ENCODE data around the gene GSTT4. TPM values are rescaled to one million over a fixed set of nuclear protein-coding genes. Genes with fewer than 3 reads are reported as not detected.
"Not testable (repeated sequence)": the region's sequence is repeated elsewhere in the genome, so short reads cannot be mapped to it uniquely, and the experiment has no call there.

GSTT4 gene
- total and polyA plus RNA-seq, 2 of the 13 experiments (the other 11 are each of a cell fraction or from before 2014, with no cell fraction given): 0.59 to 0.62 TPM

DNA sequence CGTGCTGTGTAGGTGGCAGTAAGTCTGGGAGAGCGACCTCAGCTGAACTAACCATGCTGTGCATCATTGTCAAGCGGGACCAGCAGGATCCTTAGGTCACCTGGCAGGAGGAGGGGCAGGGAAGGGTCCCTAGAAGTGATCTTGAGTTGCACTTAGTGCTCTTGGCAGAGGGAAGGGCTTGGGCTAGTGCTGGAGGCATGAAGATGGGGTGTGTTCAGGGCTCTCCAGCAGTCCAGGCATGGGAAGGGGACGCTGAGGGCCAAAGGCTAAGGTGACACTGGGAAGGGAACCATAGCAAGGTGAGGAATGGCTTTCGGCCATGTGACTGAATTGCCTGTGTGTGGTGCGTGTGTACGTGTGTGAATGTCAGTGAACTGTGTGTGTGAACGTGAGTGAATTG, 19.2 kb downstream of the GSTT4 start:
- H3K79me2 ChIP-seq (ENCODE audit: insufficient read depth, low read length); in situ Hi-C loops (cut with HindIII; ENCODE audit: extremely low pct_ligation_motif_present, low pct_unique_long_range_greater_than_20kb); H2AFZ ChIP-seq (ENCODE audit: low read length); H4K20me1 ChIP-seq (ENCODE audit: insufficient read depth, low read length); H3K36me3 ChIP-seq (replicated peaks in 1 of 2; ENCODE audit: control insufficient read depth in 1 of 2, insufficient read depth in 2 of 2, low read length in 2 of 2); H3K9ac ChIP-seq (ENCODE audit: insufficient read depth, low read depth, low read length); POLR2A ChIA-PET; DNase-seq (ENCODE audit: low spot score); H3K9me3 ChIP-seq (ENCODE audit: low read length); H3K27me3 ChIP-seq (ENCODE audit: control insufficient read depth in 1 of 2, insufficient read depth in 2 of 2, low read length in 2 of 2); intact Hi-C loops (cut with micrococcal nuclease; ENCODE audit: unreplicated experiment); H3K4me2 ChIP-seq (ENCODE audit: low read depth, low read length); ATAC-seq; H3K4me1 ChIP-seq (ENCODE audit: insufficient read depth, low read length); CTCF ChIA-PET (ENCODE audit: low intra/inter-chr PET ratio, low total read pairs); H3K27ac ChIP-seq (ENCODE audit: extremely low read length, insufficient read depth, low read length); H3K4me3 ChIP-seq (replicated peaks in 1 of 3; ENCODE audit: insufficient read depth in 1 of 3, low read depth in 2 of 3, low read length in 3 of 3); BruUV-seq (replicated peaks); FAIRE-seq: not testable (repeated sequence)
- WGBS (ENCODE audit: low lambda C conversion rate): no CpG with 5 or more reads among the region's 8 CpGs

DNA sequence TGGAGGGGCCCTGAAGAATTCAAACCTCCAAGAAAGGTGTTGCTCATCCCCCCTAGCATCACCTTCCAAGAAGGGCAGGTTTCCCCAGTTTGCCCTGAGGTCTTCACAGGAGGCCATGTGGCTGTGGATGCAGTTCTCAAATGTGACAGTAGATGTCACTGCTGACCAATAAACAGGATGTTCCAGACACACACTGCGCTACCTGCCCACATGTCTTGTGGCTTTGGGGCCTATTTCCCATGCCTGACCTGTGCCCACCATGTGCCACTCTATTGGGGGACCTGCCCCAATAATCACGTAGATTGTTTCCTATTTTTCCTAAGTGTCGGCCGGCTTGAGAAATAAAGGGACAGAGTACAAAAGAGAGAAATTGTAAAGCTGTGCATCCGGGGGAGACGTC, 20.8 kb downstream of the GSTT4 start:
- no peaks in the 10 kb centered on the region for H3K36me3 ChIP-seq (replicated peaks in 1 of 2; ENCODE audit: control insufficient read depth in 1 of 2, insufficient read depth in 2 of 2, low read length in 2 of 2)
- no CpG with 5 or more reads among the region's 6 CpGs for WGBS (ENCODE audit: low lambda C conversion rate)

DNA sequence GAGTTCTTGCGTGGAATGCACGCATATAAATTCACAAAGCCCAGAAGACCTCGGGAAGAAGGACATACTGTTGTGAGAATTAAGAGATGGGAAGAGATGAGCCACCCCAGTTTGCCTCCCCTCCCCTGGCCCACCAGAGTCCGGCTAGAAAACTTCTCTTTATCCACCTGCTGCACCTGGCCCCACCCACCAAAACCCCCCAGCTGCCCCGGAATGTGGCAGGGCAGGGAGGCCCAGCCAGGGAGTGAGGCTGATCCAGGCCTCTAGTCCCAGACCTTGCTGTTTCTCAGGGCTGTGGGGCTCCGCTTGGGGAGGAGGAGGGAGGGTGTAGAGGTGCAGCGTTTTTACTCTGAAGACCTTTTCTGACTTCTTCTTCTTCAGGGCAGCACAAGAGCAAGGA, 24.7 kb downstream of the GSTT4 start:
- WGBS (ENCODE audit: low lambda C conversion rate): no CpG with 5 or more reads among the region's 7 CpGs
- H3K27me3 ChIP-seq (ENCODE audit: control insufficient read depth in 1 of 2, insufficient read depth in 2 of 2, low read length in 2 of 2); H3K9me3 ChIP-seq (ENCODE audit: low read length); intact Hi-C loops (cut with micrococcal nuclease; ENCODE audit: unreplicated experiment); POLR2A ChIA-PET; DNase-seq (ENCODE audit: low spot score); H3K36me3 ChIP-seq (replicated peaks in 1 of 2; ENCODE audit: control insufficient read depth in 1 of 2, insufficient read depth in 2 of 2, low read length in 2 of 2); H3K4me1 ChIP-seq (ENCODE audit: insufficient read depth, low read length); H3K4me3 ChIP-seq (replicated peaks in 1 of 3; ENCODE audit: insufficient read depth in 1 of 3, low read depth in 2 of 3, low read length in 3 of 3); H3K9ac ChIP-seq (ENCODE audit: insufficient read depth, low read depth, low read length); H4K20me1 ChIP-seq (ENCODE audit: insufficient read depth, low read length); CTCF ChIA-PET (ENCODE audit: low intra/inter-chr PET ratio, low total read pairs); FAIRE-seq; BruUV-seq (replicated peaks); H3K79me2 ChIP-seq (ENCODE audit: insufficient read depth, low read length); in situ Hi-C loops (cut with HindIII; ENCODE audit: extremely low pct_ligation_motif_present, low pct_unique_long_range_greater_than_20kb); ATAC-seq; H3K4me2 ChIP-seq (ENCODE audit: low read depth, low read length); H2AFZ ChIP-seq (ENCODE audit: low read length); H3K27ac ChIP-seq (ENCODE audit: extremely low read length, insufficient read depth, low read length): not testable (repeated sequence)

More for the DNA sequence above, 20.8 kb downstream of the GSTT4 start:
- Histone ChIP-seq H3K79me2 (ENCODE audit: insufficient read depth, low read length) (no peaks in the 10 kb centered on the region), H3K4me1 (ENCODE audit: insufficient read depth, low read length) (no peaks in the 10 kb centered on the region), H3K4me2 (ENCODE audit: low read depth, low read length) (no peak overlapping the region), H3K4me3 (replicated peaks in 1 of 3; ENCODE audit: insufficient read depth in 1 of 3, low read depth in 2 of 3, low read length in 3 of 3) (no peak overlapping the region), H3K9ac (ENCODE audit: insufficient read depth, low read depth, low read length) (no peak overlapping the region), H3K9me3 (ENCODE audit: low read length) (no peaks in the 10 kb centered on the region), H4K20me1 (ENCODE audit: insufficient read depth, low read length) (no peaks in the 10 kb centered on the region), H3K27me3 (ENCODE audit: control insufficient read depth in 1 of 2, insufficient read depth in 2 of 2, low read length in 2 of 2) (no peaks in the 10 kb centered on the region), H3K27ac (ENCODE audit: extremely low read length, insufficient read depth, low read length) (no peak overlapping the region), H2AFZ (ENCODE audit: low read length) (no peak overlapping the region)
- POLR2A ChIA-PET: no interaction called here
- ATAC-seq (no peak), FAIRE-seq (no peak), DNase-seq (ENCODE audit: low spot score) (no peak)
- intact Hi-C loops (cut with micrococcal nuclease; ENCODE audit: unreplicated experiment) (no loop called here), in situ Hi-C loops (cut with HindIII; ENCODE audit: extremely low pct_ligation_motif_present, low pct_unique_long_range_greater_than_20kb) (no loop called here)
- BruUV-seq (replicated peaks): no TSS peak
- no peak for TF ChIP-seq ZNF709 (CRISPR knock-in tag; IDR thresholded peaks at IDR 0.05)
- no peak for TF ChIP-seq SMARCC2 (IDR thresholded peaks at IDR 0.05)
- CTCF ChIA-PET (ENCODE audit: low intra/inter-chr PET ratio, low total read pairs): no interaction called here

DNA sequence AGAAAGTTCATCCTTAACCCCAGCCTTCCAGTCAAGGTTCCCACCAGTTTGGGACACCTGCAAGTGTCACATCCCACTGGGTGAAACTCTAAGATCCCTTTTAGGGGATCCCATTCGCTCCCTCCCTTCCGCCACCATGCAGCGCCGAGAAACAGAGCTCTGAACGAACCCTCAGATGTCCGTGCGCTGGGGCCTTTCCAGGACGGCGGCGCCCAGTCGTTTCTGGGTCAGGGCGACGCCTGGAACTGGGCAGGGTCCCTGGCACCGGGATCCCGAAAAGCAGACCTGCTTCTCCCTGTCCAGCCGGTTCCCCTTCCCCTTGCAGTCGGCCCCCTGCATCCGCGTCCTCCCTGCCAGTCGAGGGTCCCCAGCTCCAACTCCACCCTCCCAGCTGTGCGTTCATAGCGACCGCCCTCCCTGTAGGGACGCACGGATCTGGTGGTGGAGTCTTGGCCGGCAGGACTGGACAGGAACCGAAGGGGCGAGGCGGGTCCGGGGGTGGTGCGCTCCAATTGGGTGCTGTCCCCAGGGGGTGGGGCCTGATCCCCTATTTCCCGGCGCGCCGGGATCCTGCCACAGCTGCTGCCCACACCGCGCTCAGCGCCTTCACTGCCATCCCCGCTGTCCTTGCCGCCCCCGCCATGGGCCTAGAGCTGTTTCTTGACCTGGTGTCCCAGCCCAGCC, 25.6 kb downstream of the GSTT4 start, which contains the start of gene GSTT2:
TSS of gene GSTT2 (plus strand) at position 578 of the 684 bp plus-strand sequence.
- H3K36me3 ChIP-seq (replicated peaks in 1 of 2; ENCODE audit: control insufficient read depth in 1 of 2, insufficient read depth in 2 of 2, low read length in 2 of 2); H3K27ac ChIP-seq (ENCODE audit: extremely low read length, insufficient read depth, low read length); H3K27me3 ChIP-seq (ENCODE audit: control insufficient read depth in 1 of 2, insufficient read depth in 2 of 2, low read length in 2 of 2); H2AFZ ChIP-seq (ENCODE audit: low read length); H3K9ac ChIP-seq (ENCODE audit: insufficient read depth, low read depth, low read length); H3K9me3 ChIP-seq (ENCODE audit: low read length); H3K4me2 ChIP-seq (ENCODE audit: low read depth, low read length); BruUV-seq (replicated peaks); DNase-seq (ENCODE audit: low spot score); CTCF ChIA-PET (ENCODE audit: low intra/inter-chr PET ratio, low total read pairs); POLR2A ChIA-PET; intact Hi-C loops (cut with micrococcal nuclease; ENCODE audit: unreplicated experiment); H3K79me2 ChIP-seq (ENCODE audit: insufficient read depth, low read length); FAIRE-seq; in situ Hi-C loops (cut with HindIII; ENCODE audit: extremely low pct_ligation_motif_present, low pct_unique_long_range_greater_than_20kb); H4K20me1 ChIP-seq (ENCODE audit: insufficient read depth, low read length); H3K4me1 ChIP-seq (ENCODE audit: insufficient read depth, low read length); H3K4me3 ChIP-seq (replicated peaks in 1 of 3; ENCODE audit: insufficient read depth in 1 of 3, low read depth in 2 of 3, low read length in 3 of 3): not testable (repeated sequence)
- ATAC-seq: peak; percentile 93
- no CpG with 5 or more reads among the region's 41 CpGs for WGBS (ENCODE audit: low lambda C conversion rate)

Measured in HepG2 (cell line).